ENCODE results near the gene FAT1. TPM values are rescaled to one million over a fixed set of nuclear protein-coding genes. Genes with fewer than 3 reads are reported as not detected.

FAT1 gene
- total RNA-seq, 4 donors from 2014 or later = 21.0 to 109 (median 76.4) TPM

GRCh38 chr4:186650401-186651180 lies 73.1 kb downstream of the FAT1 start:
- DNase-seq = no peak
- 80 to 95% methylated on average over 3 of the region's 3 CpGs for WGBS, 2 donors
- intact Hi-C loops (cut with DNase I) = no loop called here
- no peak overlapping the region for H3K4me3 ChIP-seq
- H3K27ac ChIP-seq = no peak overlapping the region
- no peaks in the 10 kb centered on the region for H3K27me3 ChIP-seq
- H3K36me3 ChIP-seq = no peaks in the 10 kb centered on the region
- peaks cover 0 to 11% (median 0%) of the 10 kb centered on the region in 3 donors for H3K4me1 ChIP-seq
- H3K9me3 ChIP-seq = no peaks in the 10 kb centered on the region
- TF ChIP-seq POLR2A (IDR thresholded peaks at IDR 0.05) (no peak), CTCF (IDR thresholded peaks at IDR 0.05) (no peak)

DNA sequence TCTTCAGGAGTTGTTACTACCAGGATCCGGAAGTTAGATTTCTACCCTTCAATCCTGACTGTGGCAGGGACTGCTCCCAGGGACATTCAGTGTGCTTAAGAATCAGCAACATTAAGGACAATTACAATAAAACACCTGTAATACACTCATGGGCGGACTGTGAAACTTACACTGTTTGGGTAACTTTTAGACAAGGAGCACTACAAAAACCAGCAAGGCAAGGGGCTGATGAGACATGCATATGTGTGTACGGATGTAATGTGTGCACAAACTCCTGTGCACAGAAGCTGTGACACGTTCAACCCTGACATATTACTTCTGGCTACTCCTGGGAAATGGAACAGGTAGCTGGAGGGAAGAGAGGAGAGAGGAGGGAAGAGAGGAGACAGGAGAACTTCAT lies 75.8 kb downstream of the FAT1 start:
- no peak for DNase-seq
- Histone ChIP-seq H3K36me3 (no peaks in the 10 kb centered on the region), H3K9me3 (no peaks in the 10 kb centered on the region), H3K4me1 (peaks cover 0 to 26% (median 0%) of the 10 kb centered on the region in 3 donors), H3K4me3 (no peak overlapping the region), H3K27ac (no peak overlapping the region), H3K27me3 (no peaks in the 10 kb centered on the region)
- WGBS, 2 donors = 79 to 81% methylated on average over 4 of the region's 4 CpGs
- no peak for TF ChIP-seq CTCF (IDR thresholded peaks at IDR 0.05)
- intact Hi-C loops (cut with DNase I) = no loop called here

GRCh38 chr4:186644737-186645261 lies 78.9 kb downstream of the FAT1 start:
- Histone ChIP-seq H3K27me3 (no peaks in the 10 kb centered on the region), H3K4me3 (no peak overlapping the region), H3K4me1 (peaks cover 0 to 16% (median 0%) of the 10 kb centered on the region in 3 donors), H3K27ac (no peak overlapping the region), H3K9me3 (no peaks in the 10 kb centered on the region), H3K36me3 (no peaks in the 10 kb centered on the region)
- intact Hi-C loops (cut with DNase I) = no loop called here
- no peak for DNase-seq
- TF ChIP-seq POLR2A (IDR thresholded peaks at IDR 0.05) (no peak), CTCF (IDR thresholded peaks at IDR 0.05) (no peak)
- WGBS, 2 donors = 71 to 74% methylated on average over 9 of the region's 9 CpGs

GRCh38 chr4:186644311-186644638 lies 79.4 kb downstream of the FAT1 start:
- H3K9me3 ChIP-seq = no peaks in the 10 kb centered on the region
- no peak for DNase-seq
- 30 to 36% methylated on average over 2 of the region's 2 CpGs for WGBS, 2 donors
- no peak for TF ChIP-seq CTCF (IDR thresholded peaks at IDR 0.05)
- no peak for TF ChIP-seq POLR2A (IDR thresholded peaks at IDR 0.05)
- H3K4me1 ChIP-seq = peaks cover 0 to 16% (median 0%) of the 10 kb centered on the region in 3 donors
- H3K4me3 ChIP-seq = no peak overlapping the region
- no peaks in the 10 kb centered on the region for H3K36me3 ChIP-seq
- H3K27ac ChIP-seq = no peak overlapping the region
- no peaks in the 10 kb centered on the region for H3K27me3 ChIP-seq
- intact Hi-C loops (cut with DNase I) = no loop called here

- 65 to 68% methylated on average over 14 of the region's 14 CpGs for WGBS, 2 donors
- TF ChIP-seq CTCF (IDR thresholded peaks at IDR 0.05) = no peak
- no peak for TF ChIP-seq POLR2A (IDR thresholded peaks at IDR 0.05)
- H3K27ac ChIP-seq = peak overlapping the region in 1 of 4 donors; percentile 47
- H3K27me3 ChIP-seq = no peaks in the 10 kb centered on the region
- peaks cover 0 to 2% (median 0%) of the 10 kb centered on the region in 3 donors for H3K36me3 ChIP-seq
- DNase-seq = no peak
- no peaks in the 10 kb centered on the region for H3K9me3 ChIP-seq
- peaks cover 0 to 16% (median 0%) of the 10 kb centered on the region in 3 donors for H3K4me1 ChIP-seq
- intact Hi-C loops (cut with DNase I) = no loop called here
- no peak overlapping the region for H3K4me3 ChIP-seq
Observed at GRCh38 chr4:186643501-186644310, 80.0 kb downstream of the FAT1 start.

Measured in esophagus squamous epithelium (tissue), 5 donors.